ENCODE measurements around the gene CEP128. TPM values are rescaled to one million over a fixed set of nuclear protein-coding genes. Genes with fewer than 3 reads are reported as not detected.

The CEP128 gene
- total RNA-seq, 1 donor from 2014 or later, result 3.3 TPM

DNA sequence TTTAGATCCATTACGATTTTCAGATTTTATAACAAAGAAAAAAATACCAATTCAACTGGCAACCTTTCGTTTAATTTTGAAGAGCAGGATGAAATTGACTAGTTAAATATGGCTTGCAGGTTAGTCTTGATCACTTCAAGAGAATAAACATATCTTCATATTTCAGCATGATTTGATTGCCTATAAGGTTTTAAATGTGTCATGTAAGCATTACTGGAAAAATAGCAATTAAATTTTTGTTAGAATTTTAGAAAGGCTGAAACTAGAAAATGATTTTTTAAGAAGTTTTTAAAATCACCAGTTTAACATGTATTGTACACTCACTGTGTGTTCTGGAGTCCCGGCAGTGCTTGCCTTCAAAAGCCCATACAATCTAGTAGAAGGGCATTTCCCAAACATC lies 420.1 kb downstream of the CEP128 start:
- H3K4me1 ChIP-seq, result no peaks in the 10 kb centered on the region
- intact Hi-C loops (cut with DNase I), result no loop called here
- H3K27ac ChIP-seq, result no peak overlapping the region
- TF ChIP-seq, protein P1, sequence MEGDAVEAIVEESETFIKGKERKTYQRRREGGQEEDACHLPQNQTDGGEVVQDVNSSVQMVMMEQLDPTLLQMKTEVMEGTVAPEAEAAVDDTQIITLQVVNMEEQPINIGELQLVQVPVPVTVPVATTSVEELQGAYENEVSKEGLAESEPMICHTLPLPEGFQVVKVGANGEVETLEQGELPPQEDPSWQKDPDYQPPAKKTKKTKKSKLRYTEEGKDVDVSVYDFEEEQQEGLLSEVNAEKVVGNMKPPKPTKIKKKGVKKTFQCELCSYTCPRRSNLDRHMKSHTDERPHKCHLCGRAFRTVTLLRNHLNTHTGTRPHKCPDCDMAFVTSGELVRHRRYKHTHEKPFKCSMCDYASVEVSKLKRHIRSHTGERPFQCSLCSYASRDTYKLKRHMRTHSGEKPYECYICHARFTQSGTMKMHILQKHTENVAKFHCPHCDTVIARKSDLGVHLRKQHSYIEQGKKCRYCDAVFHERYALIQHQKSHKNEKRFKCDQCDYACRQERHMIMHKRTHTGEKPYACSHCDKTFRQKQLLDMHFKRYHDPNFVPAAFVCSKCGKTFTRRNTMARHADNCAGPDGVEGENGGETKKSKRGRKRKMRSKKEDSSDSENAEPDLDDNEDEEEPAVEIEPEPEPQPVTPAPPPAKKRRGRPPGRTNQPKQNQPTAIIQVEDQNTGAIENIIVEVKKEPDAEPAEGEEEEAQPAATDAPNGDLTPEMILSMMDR (IDR thresholded peaks at IDR 0.05), result no peak
- no peaks in the 10 kb centered on the region for H3K36me3 ChIP-seq
- H3K9me3 ChIP-seq, result no peaks in the 10 kb centered on the region
- H3K4me3 ChIP-seq, result no peak overlapping the region
- DNase-seq (ENCODE audit: low spot score in 2 of 2), result no peak
- H3K27me3 ChIP-seq, result no peaks in the 10 kb centered on the region

DNA sequence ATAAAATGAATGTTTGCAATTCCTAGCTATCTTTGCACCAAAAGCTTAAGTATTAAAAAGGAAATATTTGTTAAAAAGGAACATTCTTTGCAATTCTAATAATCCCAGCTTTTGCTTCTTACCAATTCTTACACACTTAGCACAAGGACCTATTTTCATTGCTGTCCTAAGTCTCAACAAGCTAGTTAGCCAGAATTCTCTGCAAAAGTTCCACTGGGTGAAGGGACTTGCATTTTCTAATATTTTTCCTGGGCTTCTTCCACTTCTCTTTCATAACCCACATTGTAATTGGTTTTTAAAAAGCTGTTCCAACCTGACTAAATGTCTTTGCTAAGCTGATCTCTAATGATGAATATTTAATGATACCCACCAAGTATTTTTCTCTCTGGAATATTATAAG lies 422.5 kb downstream of the CEP128 start:
- TF ChIP-seq, protein P1 (IDR thresholded peaks at IDR 0.05), result no peak
- DNase-seq (ENCODE audit: low spot score in 2 of 2), result no peak
- intact Hi-C loops (cut with DNase I), result no loop called here

DNA sequence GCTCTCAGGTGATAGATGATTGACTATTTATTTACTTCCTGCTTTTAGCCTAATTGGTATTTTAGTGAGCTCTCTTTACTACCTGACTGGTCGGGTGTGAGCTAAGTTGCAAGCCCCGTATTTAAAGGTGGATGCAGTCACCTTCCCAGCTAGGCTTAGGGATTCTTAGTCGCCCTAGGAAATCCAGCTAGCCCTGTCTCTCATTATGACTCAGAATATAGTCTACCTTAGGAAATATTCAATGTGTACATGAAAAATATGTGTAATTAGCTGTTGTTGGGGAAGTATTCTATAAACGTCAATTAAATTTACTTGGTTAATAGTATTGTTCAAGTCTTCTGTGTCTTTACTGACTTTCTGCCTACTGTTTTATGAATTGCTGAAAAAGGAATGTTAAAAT lies 423.4 kb downstream of the CEP128 start:
- TF ChIP-seq, protein P1 (IDR thresholded peaks at IDR 0.05), result no peak
- no peaks in the 10 kb centered on the region for H3K27me3 ChIP-seq
- peaks cover 0 to 6% of the 10 kb centered on the region in 2 donors for H3K9me3 ChIP-seq
- no peaks in the 10 kb centered on the region for H3K36me3 ChIP-seq
- no peak overlapping the region for H3K27ac ChIP-seq
- no peak overlapping the region for H3K4me3 ChIP-seq
- DNase-seq (ENCODE audit: low spot score in 2 of 2), result no peak
- intact Hi-C loops (cut with DNase I), result no loop called here
- H3K4me1 ChIP-seq, result no peaks in the 10 kb centered on the region

More for the DNA sequence above, 422.5 kb downstream of the CEP128 start:
- Histone ChIP-seq H3K4me3 (no peak overlapping the region), H3K27me3 (no peaks in the 10 kb centered on the region), H3K36me3 (no peaks in the 10 kb centered on the region), H3K9me3 (peaks cover 0 to under 1% of the 10 kb centered on the region in 2 donors), H3K27ac (no peak overlapping the region), H3K4me1 (no peaks in the 10 kb centered on the region)

DNA sequence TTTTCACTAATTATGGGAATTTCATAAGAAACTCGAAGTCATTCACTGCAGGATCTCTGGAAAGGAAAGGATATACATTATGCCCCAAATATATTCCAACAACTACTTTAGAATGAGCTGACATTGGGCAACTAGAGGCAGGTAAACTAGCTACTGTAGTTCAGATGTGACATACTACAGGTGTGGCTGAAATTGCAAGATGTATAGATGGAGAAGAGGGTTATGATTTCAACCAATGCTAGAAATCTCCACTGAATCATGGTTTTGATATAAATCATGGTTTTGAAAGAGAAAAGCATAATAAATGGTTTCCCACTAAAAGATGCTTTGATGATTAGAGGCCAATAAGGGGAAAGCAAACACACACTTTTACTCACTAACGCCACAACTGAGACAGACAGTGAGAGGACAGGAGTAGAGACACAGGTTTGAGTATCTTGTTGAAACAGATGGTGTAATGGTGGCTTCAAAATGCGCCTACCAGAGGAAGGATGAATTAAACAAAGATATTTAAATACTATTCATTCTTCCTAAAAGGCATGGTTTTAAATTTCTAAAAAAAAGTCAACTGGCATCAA lies 434.2 kb downstream of the CEP128 start:
- H3K4me3 ChIP-seq, result no peak overlapping the region
- no peaks in the 10 kb centered on the region for H3K27me3 ChIP-seq
- no peaks in the 10 kb centered on the region for H3K36me3 ChIP-seq
- TF ChIP-seq, protein P1 (IDR thresholded peaks at IDR 0.05), result no peak
- no peaks in the 10 kb centered on the region for H3K4me1 ChIP-seq
- no peak overlapping the region for H3K27ac ChIP-seq
- intact Hi-C loops (cut with DNase I), result no loop called here
- no peak for DNase-seq (ENCODE audit: low spot score in 2 of 2)
- H3K9me3 ChIP-seq, result no peaks in the 10 kb centered on the region

DNA sequence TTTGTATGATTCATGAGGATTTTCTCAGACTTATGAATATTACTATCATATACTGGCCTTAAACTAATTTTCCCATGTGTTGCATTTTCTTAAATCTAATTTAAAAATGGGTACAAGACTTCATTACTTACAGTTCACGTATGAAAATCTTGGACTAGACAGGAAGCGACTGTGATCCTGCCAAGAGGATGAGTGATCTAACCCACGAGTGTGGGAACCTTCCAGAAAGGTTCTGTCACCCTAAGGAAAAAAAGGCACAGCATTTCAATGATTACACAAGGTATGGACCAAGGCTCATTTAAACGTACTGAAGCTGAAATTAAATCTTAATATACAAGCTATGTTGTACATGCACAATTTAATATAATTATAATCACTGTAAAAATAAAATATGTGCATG lies 436.8 kb downstream of the CEP128 start:
- intact Hi-C loops (cut with DNase I), result no loop called here
- H3K9me3 ChIP-seq, result no peaks in the 10 kb centered on the region
- no peaks in the 10 kb centered on the region for H3K36me3 ChIP-seq
- TF ChIP-seq, protein P1 (IDR thresholded peaks at IDR 0.05), result no peak
- H3K27ac ChIP-seq, result no peak overlapping the region
- no peaks in the 10 kb centered on the region for H3K27me3 ChIP-seq
- H3K4me3 ChIP-seq, result no peak overlapping the region
- no peak for DNase-seq (ENCODE audit: low spot score in 2 of 2)
- H3K4me1 ChIP-seq, result no peaks in the 10 kb centered on the region

DNA sequence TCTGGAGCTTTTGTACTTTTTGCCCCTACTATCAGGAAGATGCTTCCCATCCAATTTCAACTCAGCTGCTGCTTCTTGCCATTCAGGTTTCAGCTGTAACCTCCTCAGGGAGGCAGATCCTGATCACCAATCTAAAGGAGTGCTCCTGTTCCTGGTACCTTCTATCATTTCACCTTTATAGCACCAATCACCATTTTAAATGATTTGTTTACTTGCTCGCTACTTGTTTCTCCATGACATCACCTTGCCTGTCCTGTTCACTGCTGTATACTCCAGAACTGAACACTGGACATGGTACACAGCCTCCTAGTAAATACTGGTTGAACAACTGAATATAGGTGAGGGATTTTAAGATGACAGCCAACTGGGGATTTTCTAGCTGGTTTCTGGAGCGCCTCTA lies 443.0 kb downstream of the CEP128 start:
- intact Hi-C loops (cut with DNase I), result no loop called here
- no peaks in the 10 kb centered on the region for H3K9me3 ChIP-seq
- TF ChIP-seq, protein P1 (IDR thresholded peaks at IDR 0.05), result no peak
- H3K27me3 ChIP-seq, result no peaks in the 10 kb centered on the region
- H3K4me1 ChIP-seq, result no peaks in the 10 kb centered on the region
- no peak overlapping the region for H3K27ac ChIP-seq
- no peak overlapping the region for H3K4me3 ChIP-seq
- H3K36me3 ChIP-seq, result no peaks in the 10 kb centered on the region
- DNase-seq (ENCODE audit: low spot score in 2 of 2), result no peak

Data from ascending aorta (tissue), 2 donors.